Measurements from ENCODE around the gene ZNF516.

ZNF516 gene

DNA sequence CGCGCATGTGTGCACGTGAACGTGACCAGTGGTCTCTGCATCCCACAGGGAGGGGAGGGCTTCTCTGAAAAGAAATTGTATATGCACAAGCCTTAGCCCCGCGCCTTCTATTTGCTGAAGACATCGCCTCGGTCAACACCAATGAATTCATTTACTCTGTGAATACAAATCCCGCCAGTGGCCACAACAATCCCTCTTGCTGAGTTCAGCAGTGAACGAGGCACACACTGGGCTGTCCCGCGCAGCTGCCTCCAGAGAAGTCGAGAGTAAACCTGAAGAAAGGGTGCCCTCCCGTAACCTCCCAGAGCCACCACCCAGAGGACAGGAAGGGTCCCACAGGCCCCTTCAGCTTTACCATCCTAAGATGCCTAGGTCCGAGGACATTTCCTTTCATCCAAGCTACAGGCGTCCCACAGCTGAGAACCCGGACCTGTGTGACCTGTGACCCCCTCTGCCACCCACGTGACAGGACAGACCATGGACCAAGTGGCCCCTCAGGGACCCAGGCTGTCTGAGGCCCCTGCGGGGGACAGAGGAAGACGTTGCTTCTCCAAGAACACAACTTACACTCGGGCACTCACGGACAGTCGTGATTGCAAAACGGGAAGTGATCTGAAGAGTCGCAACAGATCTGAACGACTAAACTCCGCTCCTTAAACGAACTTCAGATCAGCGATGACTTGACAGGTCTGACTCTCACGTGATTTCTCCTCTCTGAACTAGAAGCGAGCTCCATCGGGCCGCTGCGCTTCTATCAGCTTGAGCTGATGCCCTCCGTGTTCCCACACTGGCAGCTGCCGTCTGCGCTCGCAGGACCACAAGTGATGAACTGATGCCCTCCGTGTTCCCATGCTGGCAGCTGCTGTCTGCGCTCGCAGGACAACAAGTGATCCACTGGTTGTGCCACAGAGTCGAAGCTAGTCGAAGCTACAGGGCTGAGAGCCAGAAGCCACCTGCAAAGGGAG, 92.7 kb downstream of the ZNF516 start:
- H4K20me1 ChIP-seq (ENCODE audit: control insufficient read depth, insufficient read depth, low read depth, low read length), result peaks cover 32% of the 10 kb centered on the region; the same call in 1 of the 2 replicates
- peaks cover 77% of the 10 kb centered on the region for H3K79me2 ChIP-seq (ENCODE audit: control insufficient read depth, low read length)
- no peak overlapping the region for H3K4me3 ChIP-seq (ENCODE audit: low read length)
- no peaks in the 10 kb centered on the region for H3K4me1 ChIP-seq (ENCODE audit: control insufficient read depth, low read length)
- H3K27me3 ChIP-seq (ENCODE audit: control insufficient read depth, low read length), result no peaks in the 10 kb centered on the region
- no peak overlapping the region for H3K27ac ChIP-seq (ENCODE audit: low read depth, low read length)
- peaks cover 11% of the 10 kb centered on the region for H3F3A ChIP-seq (ENCODE audit: control insufficient read depth, insufficient read depth)
- H3K36me3 ChIP-seq (ENCODE audit: control insufficient read depth, low read length), result peaks cover 3% of the 10 kb centered on the region; the same call in 1 of the 2 replicates
- no peak overlapping the region for H3K4me2 ChIP-seq (ENCODE audit: low read length)
- no peaks in the 10 kb centered on the region for H3K9me3 ChIP-seq (ENCODE audit: control insufficient read depth, insufficient read depth, low read length)
- no peaks in the 10 kb centered on the region for H3K9me2 ChIP-seq (replicated peaks; ENCODE audit: control insufficient read depth, low read length)
- TF ChIP-seq EZH2phosphoT487 (IDR thresholded peaks at IDR 0.05; ENCODE audit: borderline replicate concordance, low read length), result no peak
- TF ChIP-seq, protein P1, sequence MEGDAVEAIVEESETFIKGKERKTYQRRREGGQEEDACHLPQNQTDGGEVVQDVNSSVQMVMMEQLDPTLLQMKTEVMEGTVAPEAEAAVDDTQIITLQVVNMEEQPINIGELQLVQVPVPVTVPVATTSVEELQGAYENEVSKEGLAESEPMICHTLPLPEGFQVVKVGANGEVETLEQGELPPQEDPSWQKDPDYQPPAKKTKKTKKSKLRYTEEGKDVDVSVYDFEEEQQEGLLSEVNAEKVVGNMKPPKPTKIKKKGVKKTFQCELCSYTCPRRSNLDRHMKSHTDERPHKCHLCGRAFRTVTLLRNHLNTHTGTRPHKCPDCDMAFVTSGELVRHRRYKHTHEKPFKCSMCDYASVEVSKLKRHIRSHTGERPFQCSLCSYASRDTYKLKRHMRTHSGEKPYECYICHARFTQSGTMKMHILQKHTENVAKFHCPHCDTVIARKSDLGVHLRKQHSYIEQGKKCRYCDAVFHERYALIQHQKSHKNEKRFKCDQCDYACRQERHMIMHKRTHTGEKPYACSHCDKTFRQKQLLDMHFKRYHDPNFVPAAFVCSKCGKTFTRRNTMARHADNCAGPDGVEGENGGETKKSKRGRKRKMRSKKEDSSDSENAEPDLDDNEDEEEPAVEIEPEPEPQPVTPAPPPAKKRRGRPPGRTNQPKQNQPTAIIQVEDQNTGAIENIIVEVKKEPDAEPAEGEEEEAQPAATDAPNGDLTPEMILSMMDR (IDR thresholded peaks at IDR 0.05; ENCODE audit: low read depth, low read length, poor library complexity, severe bottlenecking), result no peak

DNA sequence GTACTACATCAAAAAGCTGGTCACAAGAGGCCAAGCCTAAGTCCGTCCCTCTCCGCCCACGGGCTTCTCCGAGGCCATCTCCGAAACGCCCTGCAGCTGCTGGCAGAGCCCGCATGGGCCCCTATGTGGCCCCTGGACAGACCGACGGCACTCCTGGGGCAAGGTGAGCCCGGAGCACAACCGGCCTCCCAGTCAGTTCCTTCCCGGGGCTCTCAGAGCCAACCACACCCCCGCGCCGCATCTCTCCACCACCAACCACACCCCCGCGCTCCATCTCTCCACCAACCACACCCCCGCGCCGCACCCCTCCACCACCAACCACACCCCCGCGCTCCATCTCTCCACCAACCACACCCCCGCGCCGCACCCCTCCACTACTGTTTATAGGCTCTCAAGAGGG, 93.5 kb downstream of the ZNF516 start:
- peaks cover 3% of the 10 kb centered on the region; the same call in 1 of the 2 replicates for H3K36me3 ChIP-seq (ENCODE audit: control insufficient read depth, low read length)
- no peaks in the 10 kb centered on the region for H3K27me3 ChIP-seq (ENCODE audit: control insufficient read depth, low read length)
- H3K27ac ChIP-seq (ENCODE audit: low read depth, low read length), result no peak overlapping the region
- no peaks in the 10 kb centered on the region for H3K9me3 ChIP-seq (ENCODE audit: control insufficient read depth, insufficient read depth, low read length)
- H3K9me2 ChIP-seq (replicated peaks; ENCODE audit: control insufficient read depth, low read length), result no peaks in the 10 kb centered on the region
- peaks cover 77% of the 10 kb centered on the region for H3K79me2 ChIP-seq (ENCODE audit: control insufficient read depth, low read length)
- TF ChIP-seq, protein P1 (IDR thresholded peaks at IDR 0.05; ENCODE audit: low read depth, low read length, poor library complexity, severe bottlenecking), result no peak
- no peak for TF ChIP-seq EZH2phosphoT487 (IDR thresholded peaks at IDR 0.05; ENCODE audit: borderline replicate concordance, low read length)
- H3K4me1 ChIP-seq (ENCODE audit: control insufficient read depth, low read length), result no peaks in the 10 kb centered on the region
- H3K4me3 ChIP-seq (ENCODE audit: low read length), result no peak overlapping the region
- peaks cover 11% of the 10 kb centered on the region for H3F3A ChIP-seq (ENCODE audit: control insufficient read depth, insufficient read depth)
- H4K20me1 ChIP-seq (ENCODE audit: control insufficient read depth, insufficient read depth, low read depth, low read length), result peaks cover 32% of the 10 kb centered on the region; the same call in 1 of the 2 replicates
- no peak overlapping the region for H3K4me2 ChIP-seq (ENCODE audit: low read length)

DNA sequence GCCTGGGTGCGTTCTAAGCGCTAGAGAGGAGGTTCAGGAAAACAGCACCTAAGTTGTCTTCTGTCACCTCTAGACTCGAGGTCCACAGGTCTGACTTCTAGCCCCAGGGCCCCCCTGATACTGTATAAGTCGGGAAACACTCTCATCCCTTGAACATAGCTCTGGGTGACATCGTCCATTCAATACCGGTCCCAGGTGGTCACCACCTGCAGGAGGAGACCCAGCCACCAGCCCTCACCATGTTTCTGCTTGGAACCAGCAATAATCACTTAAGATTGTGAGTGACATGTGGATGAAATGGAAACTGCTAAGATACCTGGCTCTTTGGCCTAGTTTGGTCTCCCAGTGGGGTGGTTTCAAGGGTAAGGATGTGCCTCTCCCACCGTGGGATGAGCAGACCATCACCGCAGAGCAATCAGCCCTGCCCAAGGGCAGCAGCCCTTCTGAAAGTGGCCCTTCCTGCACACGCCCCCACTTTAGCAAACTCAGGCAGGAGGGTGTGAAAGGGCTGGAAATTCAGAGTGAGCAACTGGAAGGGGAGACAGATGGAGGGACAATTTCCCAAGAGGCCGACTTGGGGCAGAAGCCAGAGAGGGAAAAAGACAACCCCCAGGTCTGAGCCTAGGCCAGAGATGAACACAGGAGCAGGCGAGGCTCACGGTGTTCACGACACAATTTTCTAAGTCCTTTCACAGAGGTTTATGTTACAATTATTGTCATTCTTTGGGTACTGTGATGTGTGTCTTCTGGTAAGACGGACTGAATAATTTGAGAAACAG, 95.2 kb downstream of the ZNF516 start:
- Histone ChIP-seq H3K79me2 (ENCODE audit: control insufficient read depth, low read length) (peaks cover 78% of the 10 kb centered on the region), H3K4me1 (ENCODE audit: control insufficient read depth, low read length) (no peaks in the 10 kb centered on the region), H4K20me1 (ENCODE audit: control insufficient read depth, insufficient read depth, low read depth, low read length) (peaks cover 27% of the 10 kb centered on the region; the same call in 1 of the 2 replicates)

More for the DNA sequence above, 95.2 kb downstream of the ZNF516 start:
- no peak overlapping the region for H3K27ac ChIP-seq (ENCODE audit: low read depth, low read length)
- 0 out of 2 replicates have a peak, but pooled peaks cover 3% of the 10 kb centered on the region for H3K36me3 ChIP-seq (ENCODE audit: control insufficient read depth, low read length)
- no peaks in the 10 kb centered on the region for H3K27me3 ChIP-seq (ENCODE audit: control insufficient read depth, low read length)
- TF ChIP-seq, protein P1 (IDR thresholded peaks at IDR 0.05; ENCODE audit: low read depth, low read length, poor library complexity, severe bottlenecking), result no peak
- TF ChIP-seq EZH2phosphoT487 (IDR thresholded peaks at IDR 0.05; ENCODE audit: borderline replicate concordance, low read length), result no peak
- H3F3A ChIP-seq (ENCODE audit: control insufficient read depth, insufficient read depth), result peaks cover 11% of the 10 kb centered on the region
- no peak overlapping the region for H3K4me2 ChIP-seq (ENCODE audit: low read length)
- H3K9me2 ChIP-seq (replicated peaks; ENCODE audit: control insufficient read depth, low read length), result no peaks in the 10 kb centered on the region
- no peaks in the 10 kb centered on the region for H3K9me3 ChIP-seq (ENCODE audit: control insufficient read depth, insufficient read depth, low read length)
- no peak overlapping the region for H3K4me3 ChIP-seq (ENCODE audit: low read length)

Data from DOHH2 (cell line).